ENCODE results near the gene ULBP1. TPM values are rescaled to one million over a fixed set of nuclear protein-coding genes. Genes with fewer than 3 reads are reported as not detected.

The ULBP1 gene
- total RNA-seq, 1 experiment from 2014 or later = 3.1 TPM

DNA sequence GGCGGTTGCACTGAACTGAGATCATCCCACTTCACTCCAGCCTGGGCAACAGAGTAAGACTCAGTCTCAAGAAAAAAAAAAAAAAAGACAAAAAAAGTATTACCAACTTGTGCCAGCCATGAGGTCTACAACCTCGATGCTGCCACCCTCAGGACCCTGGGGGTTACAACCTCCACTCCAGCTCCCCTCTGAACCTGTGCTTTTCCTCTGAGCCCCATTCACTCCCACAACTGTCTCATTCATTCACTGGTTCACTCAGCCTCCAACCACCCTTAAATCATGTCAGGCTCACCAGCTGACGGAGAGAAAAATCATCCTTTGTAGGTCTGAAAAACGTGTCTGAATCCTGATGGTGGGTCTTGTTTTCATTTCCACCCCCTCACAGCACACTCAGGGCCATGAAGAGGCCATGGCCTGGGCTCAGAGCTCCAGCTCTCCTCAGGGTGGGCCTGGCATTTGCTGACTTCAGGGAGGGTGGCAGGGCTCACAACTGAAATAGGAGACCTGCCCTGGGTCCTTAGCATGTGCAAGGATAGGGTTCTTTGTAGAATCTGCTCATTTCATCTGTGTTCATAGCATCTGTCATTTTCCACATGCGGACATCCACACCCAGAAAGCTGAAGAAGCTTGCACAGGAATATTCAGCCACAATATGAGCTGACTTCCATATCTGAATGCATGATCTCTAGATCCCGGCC, 1.9 kb upstream of the ULBP1 start:
- POLR2A ChIA-PET = no interaction called here
- H3K9me3 ChIP-seq (ENCODE audit: control insufficient read depth, insufficient read depth, low read depth, low read length) = no peaks in the 10 kb centered on the region
- in situ Hi-C loops (cut with HindIII; ENCODE audit: low pct_unique_long_range_greater_than_20kb, low sequenced_read_pairs) (no loop called here), intact Hi-C loops (cut with micrococcal nuclease; ENCODE audit: unreplicated experiment) (no loop called here)
- CTCF ChIA-PET = interaction anchor here (0.7 to 0.9 kb wide), 3 partner anchors 47 to 905 kb away, joined by 3 to 9 read pairs (median 4); no protein-coding TSS in a partner anchor
- DNase-seq (ENCODE audit: low read depth, low spot score) = no peak
- no peak overlapping the region for H3K27ac ChIP-seq (ENCODE audit: low read length)
- H3K36me3 ChIP-seq (ENCODE audit: control insufficient read depth, insufficient read depth, low read length) = no peaks in the 10 kb centered on the region
- 0 out of 2 replicates have a peak, but pooled peaks cover 4% of the 10 kb centered on the region for H3K27me3 ChIP-seq (ENCODE audit: control insufficient read depth, insufficient read depth, low read length)
- H3K4me3 ChIP-seq (ENCODE audit: low read depth in 2 of 2, low read length in 2 of 2) = no peak overlapping the region
- H3K4me1 ChIP-seq (ENCODE audit: control insufficient read depth, insufficient read depth, low read length) = peaks cover 7% of the 10 kb centered on the region
- BruUV-seq (replicated peaks) = no TSS peak
- no peak for ATAC-seq
- TF ChIP-seq, protein P1, sequence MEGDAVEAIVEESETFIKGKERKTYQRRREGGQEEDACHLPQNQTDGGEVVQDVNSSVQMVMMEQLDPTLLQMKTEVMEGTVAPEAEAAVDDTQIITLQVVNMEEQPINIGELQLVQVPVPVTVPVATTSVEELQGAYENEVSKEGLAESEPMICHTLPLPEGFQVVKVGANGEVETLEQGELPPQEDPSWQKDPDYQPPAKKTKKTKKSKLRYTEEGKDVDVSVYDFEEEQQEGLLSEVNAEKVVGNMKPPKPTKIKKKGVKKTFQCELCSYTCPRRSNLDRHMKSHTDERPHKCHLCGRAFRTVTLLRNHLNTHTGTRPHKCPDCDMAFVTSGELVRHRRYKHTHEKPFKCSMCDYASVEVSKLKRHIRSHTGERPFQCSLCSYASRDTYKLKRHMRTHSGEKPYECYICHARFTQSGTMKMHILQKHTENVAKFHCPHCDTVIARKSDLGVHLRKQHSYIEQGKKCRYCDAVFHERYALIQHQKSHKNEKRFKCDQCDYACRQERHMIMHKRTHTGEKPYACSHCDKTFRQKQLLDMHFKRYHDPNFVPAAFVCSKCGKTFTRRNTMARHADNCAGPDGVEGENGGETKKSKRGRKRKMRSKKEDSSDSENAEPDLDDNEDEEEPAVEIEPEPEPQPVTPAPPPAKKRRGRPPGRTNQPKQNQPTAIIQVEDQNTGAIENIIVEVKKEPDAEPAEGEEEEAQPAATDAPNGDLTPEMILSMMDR (IDR thresholded peaks at IDR 0.05) = peak; percentile 55; the same call in 1 of the 2 replicates
- no peak for TF ChIP-seq POLR2AphosphoS5 (IDR thresholded peaks at IDR 0.05; ENCODE audit: low read depth, low read length)

DNA sequence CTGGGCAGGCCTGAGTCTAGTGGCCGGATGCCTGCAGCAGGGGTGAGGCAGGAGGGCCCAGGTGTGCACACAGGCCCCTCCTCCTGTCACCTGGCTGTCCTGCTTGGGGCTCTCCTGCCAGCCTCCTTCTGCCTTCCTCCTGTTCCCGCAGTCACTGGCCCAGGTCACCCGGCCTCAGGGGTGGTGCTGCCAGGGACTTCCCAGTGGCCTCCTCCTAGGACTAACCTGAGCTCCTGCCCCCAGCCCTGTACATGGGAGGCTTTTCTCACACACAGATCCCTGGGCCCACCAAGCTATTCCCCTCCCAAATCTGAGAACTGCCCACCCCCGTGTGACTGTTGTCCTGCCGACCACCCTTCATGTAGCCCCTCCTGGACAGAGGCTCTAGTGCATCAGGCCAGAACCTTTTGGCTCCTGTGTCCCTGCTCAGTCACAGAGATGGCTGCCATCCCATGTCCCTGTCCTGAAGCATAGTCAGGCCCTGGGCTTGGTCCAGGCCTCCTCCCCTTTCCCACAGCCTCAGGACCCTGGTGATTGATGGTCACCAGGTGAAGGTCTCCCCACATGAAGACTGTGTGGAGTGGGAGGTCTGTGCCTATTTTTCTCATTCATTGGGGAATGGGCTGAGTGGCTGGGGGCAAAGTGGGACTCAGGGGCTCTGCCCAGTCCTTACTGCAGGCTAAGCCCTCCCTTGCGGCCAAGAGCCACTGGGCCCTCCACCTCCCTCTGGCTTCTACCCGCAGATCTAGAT, 1.1 kb upstream of the ULBP1 start:
- Histone ChIP-seq H3K27me3 (ENCODE audit: control insufficient read depth, insufficient read depth, low read length) (no peaks in the 10 kb centered on the region), H3K9me3 (ENCODE audit: control insufficient read depth, insufficient read depth, low read depth, low read length) (no peaks in the 10 kb centered on the region), H3K4me1 (ENCODE audit: control insufficient read depth, insufficient read depth, low read length) (peaks cover 7% of the 10 kb centered on the region), H3K36me3 (ENCODE audit: control insufficient read depth, insufficient read depth, low read length) (no peaks in the 10 kb centered on the region), H3K4me3 (ENCODE audit: low read depth in 2 of 2, low read length in 2 of 2) (peak overlapping the region; percentile 48 to 62; a peak in 3 of 4 replicates), H3K27ac (ENCODE audit: low read length) (peak overlapping the region; percentile 71; the same call in 1 of the 2 replicates)
- ChIA-PET CTCF (no interaction called here), POLR2A (no interaction called here)
- DNase-seq (ENCODE audit: low read depth, low spot score) (no peak), ATAC-seq (no peak)
- BruUV-seq (replicated peaks) = no TSS peak
- intact Hi-C loops (cut with micrococcal nuclease; ENCODE audit: unreplicated experiment) = no loop called here
- in situ Hi-C loops (cut with HindIII; ENCODE audit: low pct_unique_long_range_greater_than_20kb, low sequenced_read_pairs) = no loop called here
- TF ChIP-seq TCF7L2 (IDR thresholded peaks at IDR 0.05; ENCODE audit: low read depth, low read length) (no peak), REST (IDR thresholded peaks at IDR 0.05; ENCODE audit: insufficient read depth in 1 of 2, low read depth in 2 of 2, low read length in 1 of 2) (no peak), POLR2AphosphoS5 (IDR thresholded peaks at IDR 0.05; ENCODE audit: low read depth, low read length) (no peak), SIN3A (IDR thresholded peaks at IDR 0.05; ENCODE audit: borderline replicate concordance, insufficient read depth, low read depth, low read length) (no peak)
- TF ChIP-seq, protein P1 (IDR thresholded peaks at IDR 0.05) = no peak
